Endometrial microvascular endothelial cells (primary cell): ENCODE data around the gene ZNF532. TPM values are rescaled to one million over a fixed set of nuclear protein-coding genes. Genes with fewer than 3 reads are reported as not detected.

ENCODE experiments used
- in situ Hi-C: cut with HindIII; loops from 2 replicates; pipeline ENCODE4 v1.10.0; 2017; ENCODE audit warnings: low sequenced_read_pairs, low pct_unique_long_range_greater_than_20kb; ENCODE audit errors: inconsistent ontology term
- total RNA-seq: library from RNA; depleted of rRNA; stranded (reverse); fragments of >200 nt; gene quantifications from one replicate; pipeline ENCODE4 v1.2.3, GENCODE V29; 2015; ENCODE audit errors: inconsistent ontology term

The ZNF532 gene
- total RNA-seq, 1 donor from 2014 or later = 36.9 TPM

GRCh38 chr18:58924473-58924872, 59.8 kb downstream of the ZNF532 start:
- in situ Hi-C loops = no loop called here

GRCh38 chr18:58927659-58928058, 63.0 kb downstream of the ZNF532 start:
- in situ Hi-C loops = no loop called here

GRCh38 chr18:58928386-58928785, 63.7 kb downstream of the ZNF532 start:
- in situ Hi-C loops = no loop called here

GRCh38 chr18:58929206-58929605, 64.5 kb downstream of the ZNF532 start:
- in situ Hi-C loops = no loop called here

- in situ Hi-C loops = no loop called here
These were observed 69.7 kb downstream of the ZNF532 start for GRCh38 chr18:58934356-58934755.

- in situ Hi-C loops = no loop called here
These were observed 70.4 kb downstream of the ZNF532 start for GRCh38 chr18:58934933-58935577.

GRCh38 chr18:58937071-58937886, 72.6 kb downstream of the ZNF532 start:
- in situ Hi-C loops = no loop called here

- in situ Hi-C loops = no loop called here
These were observed 73.2 kb downstream of the ZNF532 start for GRCh38 chr18:58937887-58938267.

GRCh38 chr18:58941426-58942099, 76.9 kb downstream of the ZNF532 start:
- in situ Hi-C loops = no loop called here

- in situ Hi-C loops = no loop called here
These were observed 79.2 kb downstream of the ZNF532 start for GRCh38 chr18:58943896-58944295.

- in situ Hi-C loops = no loop called here
These were observed 82.6 kb downstream of the ZNF532 start for GRCh38 chr18:58947136-58947732.

- in situ Hi-C loops = no loop called here
These were observed 84.4 kb downstream of the ZNF532 start for GRCh38 chr18:58949031-58949430.

GRCh38 chr18:58951986-58952702, 87.5 kb downstream of the ZNF532 start:
- in situ Hi-C loops = no loop called here

GRCh38 chr18:58952858-58953257, 88.2 kb downstream of the ZNF532 start:
- in situ Hi-C loops = no loop called here

GRCh38 chr18:58953627-58954026, 89.0 kb downstream of the ZNF532 start:
- in situ Hi-C loops = no loop called here

- in situ Hi-C loops = no loop called here
These were observed 90.3 kb downstream of the ZNF532 start for GRCh38 chr18:58955001-58955400.

- in situ Hi-C loops = no loop called here
These were observed 91.1 kb downstream of the ZNF532 start for GRCh38 chr18:58955738-58956137.

GRCh38 chr18:58958628-58959027, 94.0 kb downstream of the ZNF532 start:
- in situ Hi-C loops = no loop called here

- in situ Hi-C loops = no loop called here
These were observed 95.8 kb downstream of the ZNF532 start for GRCh38 chr18:58960508-58960907.
